GM19023 (cell line): ENCODE data around the gene ETHE1.

Experiments
- ATAC-seq: cut with Tn5 transposase; IDR thresholded peaks from one replicate; pipeline ENCODE4 v1.9.1; 2021; ENCODE audit warnings: mild to moderate bottlenecking, moderate library complexity; ENCODE audit not compliant: unreplicated experiment

The ETHE1 gene

DNA sequence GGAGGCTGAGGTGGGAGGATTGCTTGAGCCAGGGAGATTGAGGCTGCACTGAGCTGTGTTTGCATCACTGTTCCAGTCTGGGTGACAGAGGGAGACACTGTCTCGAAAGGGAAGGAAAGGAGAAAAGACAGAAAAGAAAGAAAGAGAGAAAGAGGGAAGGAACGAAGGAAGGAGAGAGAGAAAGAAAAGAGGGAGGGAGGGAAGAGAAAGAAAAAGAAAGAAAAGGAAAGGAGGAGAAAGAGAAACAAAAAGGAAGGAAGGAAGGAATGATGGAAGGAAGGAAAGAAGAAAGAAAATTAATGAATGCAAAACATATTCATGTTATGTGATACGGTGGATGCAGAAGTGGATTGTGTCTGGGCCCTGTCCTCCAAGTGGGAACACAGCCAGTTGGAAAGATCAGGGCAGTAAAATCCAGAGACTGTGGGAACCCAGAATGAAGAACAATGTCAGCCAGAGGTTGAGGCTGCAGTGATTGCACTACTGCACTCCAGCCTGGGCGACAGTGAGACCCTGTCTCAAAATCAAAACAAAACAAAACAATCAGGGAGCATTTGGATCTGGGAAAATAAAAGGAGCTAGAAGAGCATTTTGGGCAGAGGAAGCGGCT lies 28.7 kb downstream of the ETHE1 start:
- no peak for ATAC-seq

- no peak for ATAC-seq
Observed at GRCh38 chr19:43496960-43497359, 30.0 kb downstream of the ETHE1 start.

- ATAC-seq: no peak
Observed at GRCh38 chr19:43495082-43495481, 31.9 kb downstream of the ETHE1 start.

- ATAC-seq: no peak
Observed at GRCh38 chr19:43490759-43491158, 36.2 kb downstream of the ETHE1 start.

GRCh38 chr19:43489979-43490599 lies 36.9 kb downstream of the ETHE1 start:
- no peak for ATAC-seq

DNA sequence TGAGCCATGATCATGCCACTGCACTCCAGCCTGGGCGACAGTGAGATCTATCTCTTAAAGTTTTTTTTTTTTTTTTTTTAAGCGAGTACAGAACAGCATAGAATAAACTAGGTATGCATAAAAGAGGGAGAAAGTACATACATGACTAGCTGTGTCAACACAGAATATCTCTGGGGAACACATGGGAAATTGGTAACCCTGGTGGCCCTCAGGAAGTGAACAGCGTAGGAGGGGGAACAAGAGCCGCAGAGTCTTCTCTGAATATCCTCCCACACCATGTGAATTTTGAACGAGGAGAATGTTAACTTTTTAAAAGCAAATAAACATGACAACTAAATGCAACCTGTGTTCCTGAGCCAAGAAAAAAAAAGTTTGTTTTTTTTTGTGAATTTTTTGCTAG lies 37.7 kb downstream of the ETHE1 start:
- ATAC-seq: no peak

DNA sequence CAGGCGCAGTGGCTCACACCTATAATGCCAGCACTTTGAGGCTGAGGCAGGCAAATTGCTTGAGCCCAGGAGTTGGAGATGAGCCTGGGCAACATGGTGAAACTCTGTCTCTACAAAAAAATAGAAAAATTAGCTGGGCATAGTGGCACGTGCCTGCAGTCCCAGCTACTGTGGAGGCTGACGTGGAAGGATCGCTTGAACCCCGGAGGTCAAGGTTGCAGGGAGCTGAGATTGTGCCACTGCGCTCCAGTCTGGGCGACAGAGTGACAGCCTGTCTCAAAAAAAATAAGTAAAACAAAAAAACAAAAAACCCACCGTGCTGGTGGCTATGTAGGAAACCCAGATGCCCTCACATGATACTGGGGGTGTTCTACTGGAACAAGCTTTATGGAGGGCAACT lies 38.8 kb downstream of the ETHE1 start:
- no peak for ATAC-seq

DNA sequence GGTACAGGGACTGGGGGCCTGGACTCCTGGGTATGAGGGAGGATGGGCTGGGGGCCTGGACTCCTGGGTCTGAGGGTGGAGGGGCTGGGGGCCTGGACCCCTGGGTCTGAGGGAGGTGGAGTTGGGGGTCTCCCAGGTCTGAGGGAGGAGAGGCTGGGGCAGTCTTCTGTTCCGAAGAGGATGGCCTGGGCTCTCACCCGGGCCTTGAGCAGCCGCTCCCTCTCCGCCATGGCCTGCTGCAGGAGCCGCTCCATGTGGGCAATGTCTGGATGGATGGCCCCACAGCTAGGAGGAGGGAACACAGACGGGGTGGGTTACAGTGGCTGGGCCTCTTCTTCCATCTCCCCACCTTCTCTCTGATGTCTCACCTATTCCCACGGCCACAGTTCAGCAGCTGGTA lies 40.6 kb downstream of the ETHE1 start:
- ATAC-seq: no peak

DNA sequence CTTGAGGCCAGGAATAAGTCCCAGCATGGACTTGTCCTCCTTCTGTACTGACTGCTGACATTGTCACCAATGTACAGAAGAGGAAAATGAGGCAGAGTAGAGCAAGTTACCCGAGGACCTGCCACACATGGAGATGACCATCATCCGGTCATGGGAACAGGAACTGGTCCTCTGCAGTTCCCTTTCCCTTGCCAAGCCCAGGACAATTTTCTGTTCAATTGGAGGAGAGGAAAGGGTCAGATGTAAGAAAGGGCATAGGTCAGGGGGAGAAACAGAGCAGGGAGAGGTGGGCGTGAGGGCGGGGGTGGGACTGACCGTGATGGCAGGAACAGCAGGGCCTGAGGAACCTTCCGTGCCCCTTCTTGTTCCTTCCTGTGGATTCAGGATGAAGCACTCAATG lies 41.0 kb downstream of the ETHE1 start:
- no peak for ATAC-seq

- ATAC-seq: no peak
Observed at GRCh38 chr19:43483281-43483680, 43.7 kb downstream of the ETHE1 start.

GRCh38 chr19:43482193-43482592 lies 44.8 kb downstream of the ETHE1 start:
- no peak for ATAC-seq

GRCh38 chr19:43481701-43482100 lies 45.3 kb downstream of the ETHE1 start:
- ATAC-seq: no peak

- ATAC-seq: no peak
Observed at GRCh38 chr19:43480574-43480973, 46.4 kb downstream of the ETHE1 start.

GRCh38 chr19:43479961-43480561 lies 46.9 kb downstream of the ETHE1 start:
- no peak for ATAC-seq

DNA sequence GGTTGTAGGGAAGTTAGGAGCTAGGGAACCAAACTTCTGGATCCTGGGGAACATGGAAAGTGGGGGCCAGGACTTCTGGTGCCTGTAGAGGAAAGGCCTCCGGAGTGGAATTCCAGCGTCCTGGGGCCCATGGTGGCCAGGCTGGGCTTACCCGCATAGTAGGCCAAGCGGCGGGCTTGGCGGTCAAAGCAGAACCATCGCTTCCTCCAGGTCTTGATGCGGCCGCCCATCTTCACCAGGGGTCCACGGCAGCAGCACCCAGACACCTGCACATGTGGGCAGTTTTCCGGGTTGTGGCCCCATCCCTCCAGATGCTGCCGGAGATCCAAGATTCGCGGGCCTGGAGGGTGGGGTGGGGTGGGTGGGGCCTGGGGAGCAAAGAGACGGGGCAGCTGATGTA lies 47.8 kb downstream of the ETHE1 start:
- ATAC-seq: no peak

- ATAC-seq: no peak
Observed at GRCh38 chr19:43478323-43478722, 48.7 kb downstream of the ETHE1 start.

- no peak for ATAC-seq
Observed at GRCh38 chr19:43476606-43477005, 50.4 kb downstream of the ETHE1 start.

DNA sequence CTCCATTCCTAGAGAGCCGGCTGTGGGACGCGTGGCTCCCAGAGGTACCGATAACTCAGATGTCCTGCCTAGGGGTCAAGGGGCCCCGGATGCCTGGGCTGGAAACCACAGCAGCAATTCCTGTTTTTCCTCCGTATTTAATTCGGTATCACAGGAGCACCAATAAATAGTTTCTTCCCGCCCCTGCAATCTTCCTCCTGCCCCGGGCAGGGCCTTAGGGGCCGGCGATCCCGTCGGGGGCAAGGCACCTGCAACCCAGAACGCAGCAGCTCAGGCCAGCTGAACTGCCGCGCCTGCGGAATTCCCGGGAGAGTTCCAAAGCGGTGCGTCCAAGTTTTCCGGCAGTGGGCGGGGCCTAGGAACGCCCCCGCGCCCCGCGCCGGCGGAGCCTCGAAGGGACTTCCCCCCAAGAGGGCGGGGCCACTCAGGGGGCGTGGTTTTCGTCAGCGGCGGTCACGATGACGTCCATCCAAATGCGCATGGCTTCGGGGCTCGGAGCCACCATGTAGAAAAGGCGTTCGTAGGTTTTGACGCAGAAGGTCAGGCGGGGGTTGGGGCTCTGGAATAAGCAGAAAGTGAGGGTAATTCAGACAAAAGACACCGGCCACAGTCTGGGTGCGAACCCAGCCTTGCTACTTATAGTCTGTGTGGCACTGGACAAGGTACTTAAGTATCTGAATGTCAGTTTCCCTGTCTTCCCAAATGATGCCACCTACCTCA lies 51.9 kb downstream of the ETHE1 start:
- no peak for ATAC-seq

DNA sequence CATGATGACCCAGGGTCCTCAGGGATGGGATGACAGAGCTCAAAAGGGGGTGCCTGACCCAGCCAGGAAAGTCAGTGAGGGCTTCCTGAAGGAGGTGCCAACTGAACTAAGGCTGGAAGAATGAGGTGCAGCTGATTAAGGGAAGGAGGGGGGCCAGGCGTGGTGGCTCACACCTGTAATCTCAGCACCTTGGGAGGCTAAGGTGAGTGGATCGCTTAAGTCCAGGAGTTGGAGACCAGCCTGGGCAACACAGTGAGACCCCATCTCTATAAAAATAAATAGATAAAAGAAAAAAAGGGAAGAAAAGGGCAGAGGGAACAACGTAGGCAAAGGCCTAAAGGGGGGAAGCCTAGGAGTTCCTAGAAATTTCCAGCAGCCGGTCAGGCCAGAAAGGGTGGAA lies 52.5 kb downstream of the ETHE1 start:
- ATAC-seq: no peak

GRCh38 chr19:43471091-43471490 lies 55.9 kb downstream of the ETHE1 start:
- no peak for ATAC-seq

DNA sequence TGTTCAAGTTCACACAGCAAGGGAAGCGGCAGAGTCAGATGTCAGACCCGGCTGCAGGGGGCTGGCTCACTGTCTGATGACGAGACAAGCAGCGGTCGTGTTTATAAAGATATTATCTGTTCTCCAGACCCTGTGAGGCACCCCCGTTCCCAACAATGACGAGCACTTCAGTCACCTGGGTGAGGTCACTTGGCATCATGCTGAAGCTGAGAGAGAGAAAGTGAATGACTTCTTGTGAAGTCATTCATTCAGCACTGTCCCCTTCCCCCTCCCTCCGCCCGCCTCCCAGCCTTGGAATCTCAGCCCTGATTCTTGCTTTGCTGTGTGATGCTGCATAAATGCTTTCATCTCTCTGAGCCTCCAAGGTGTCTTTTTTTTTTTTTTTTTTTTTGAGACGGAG lies 56.7 kb downstream of the ETHE1 start:
- no peak for ATAC-seq

DNA sequence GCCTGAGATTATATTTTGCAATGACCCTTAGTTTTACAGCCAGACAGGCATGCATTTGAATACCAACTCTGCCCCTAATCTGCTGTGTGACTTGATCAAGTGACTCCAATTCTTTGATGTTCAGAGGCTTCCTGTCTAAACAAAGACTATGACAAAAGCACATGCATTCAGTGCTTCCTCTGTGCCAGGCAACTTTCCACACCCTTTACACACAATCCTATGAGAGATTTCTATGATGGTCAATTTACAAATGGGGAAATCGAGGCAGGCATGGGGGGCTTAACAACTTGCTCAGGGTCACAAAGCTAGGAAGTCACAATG lies 57.9 kb downstream of the ETHE1 start:
- no peak for ATAC-seq
